Measurements from ENCODE around the gene NMU.
A peak's percentile ranks its signal among the peaks of the same experiment; 100 is the strongest.

The NMU gene

DNA sequence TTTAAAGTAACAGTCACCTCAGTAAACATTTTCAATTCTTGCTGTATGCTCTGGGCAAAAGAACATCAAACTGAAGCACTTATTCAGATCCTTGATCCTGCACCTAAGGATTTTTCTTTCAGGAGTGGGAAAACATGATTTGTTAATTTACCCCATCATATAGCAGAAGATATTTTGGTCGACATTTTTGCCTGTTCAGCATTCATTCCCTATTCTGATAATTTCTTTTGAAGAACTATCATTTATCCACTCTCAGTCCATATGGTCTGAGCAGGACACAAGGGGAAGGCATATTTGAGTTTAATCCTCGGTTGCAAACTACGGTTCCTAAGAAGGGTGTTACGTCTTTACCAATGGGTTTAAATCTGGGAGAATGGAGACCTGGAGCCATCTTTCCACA lies 88.2 kb downstream of the NMU start:
- Histone ChIP-seq H3K9ac (ENCODE audit: low read depth, low read length) (peak overlapping the region; percentile 91), H3K9me3 (ENCODE audit: insufficient read depth, low read length, severe bottlenecking) (no peaks in the 10 kb centered on the region), H3K4me1 (ENCODE audit: insufficient read depth, low read length) (peaks cover 37% of the 10 kb centered on the region), H3K27ac (ENCODE audit: low read length) (peak overlapping the region; percentile 83; the same call in 1 of the 2 replicates), H3K27me3 (ENCODE audit: insufficient read depth, low read length, poor library complexity) (no peaks in the 10 kb centered on the region), H3K36me3 (ENCODE audit: insufficient read depth, low read length) (no peaks in the 10 kb centered on the region; the same call in 1 of the 2 replicates), H3K4me2 (ENCODE audit: insufficient read depth, low read length) (peak overlapping the region; percentile 76), H3K79me2 (ENCODE audit: insufficient read depth, low read length) (peaks cover 37% of the 10 kb centered on the region), H4K20me1 (ENCODE audit: insufficient read depth, low read length) (peaks cover 11% of the 10 kb centered on the region), H3K4me3 (ENCODE audit: low read depth in 1 of 2, low read length in 2 of 2) (peak overlapping the region; percentile 39 to 66; a peak in 3 of 4 replicates), H2AFZ (ENCODE audit: low read depth, low read length) (peak overlapping the region; percentile 81)
- ATAC-seq (ENCODE audit: insufficient read depth, low read depth): no peak
- TF ChIP-seq, protein P1, sequence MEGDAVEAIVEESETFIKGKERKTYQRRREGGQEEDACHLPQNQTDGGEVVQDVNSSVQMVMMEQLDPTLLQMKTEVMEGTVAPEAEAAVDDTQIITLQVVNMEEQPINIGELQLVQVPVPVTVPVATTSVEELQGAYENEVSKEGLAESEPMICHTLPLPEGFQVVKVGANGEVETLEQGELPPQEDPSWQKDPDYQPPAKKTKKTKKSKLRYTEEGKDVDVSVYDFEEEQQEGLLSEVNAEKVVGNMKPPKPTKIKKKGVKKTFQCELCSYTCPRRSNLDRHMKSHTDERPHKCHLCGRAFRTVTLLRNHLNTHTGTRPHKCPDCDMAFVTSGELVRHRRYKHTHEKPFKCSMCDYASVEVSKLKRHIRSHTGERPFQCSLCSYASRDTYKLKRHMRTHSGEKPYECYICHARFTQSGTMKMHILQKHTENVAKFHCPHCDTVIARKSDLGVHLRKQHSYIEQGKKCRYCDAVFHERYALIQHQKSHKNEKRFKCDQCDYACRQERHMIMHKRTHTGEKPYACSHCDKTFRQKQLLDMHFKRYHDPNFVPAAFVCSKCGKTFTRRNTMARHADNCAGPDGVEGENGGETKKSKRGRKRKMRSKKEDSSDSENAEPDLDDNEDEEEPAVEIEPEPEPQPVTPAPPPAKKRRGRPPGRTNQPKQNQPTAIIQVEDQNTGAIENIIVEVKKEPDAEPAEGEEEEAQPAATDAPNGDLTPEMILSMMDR (IDR thresholded peaks at IDR 0.05; ENCODE audit: borderline replicate concordance, extremely low read depth, low read length, poor library complexity, severe bottlenecking): no peak
- no peak for TF ChIP-seq EZH2 (IDR thresholded peaks at IDR 0.05; ENCODE audit: borderline replicate concordance, low read depth, low read length, severe bottlenecking)
- no peak for DNase-seq

- Histone ChIP-seq H3K27me3 (ENCODE audit: insufficient read depth, low read length, poor library complexity) (no peaks in the 10 kb centered on the region), H3K4me1 (ENCODE audit: insufficient read depth, low read length) (peaks cover 40% of the 10 kb centered on the region), H3K79me2 (ENCODE audit: insufficient read depth, low read length) (peaks cover 42% of the 10 kb centered on the region), H3K36me3 (ENCODE audit: insufficient read depth, low read length) (no peaks in the 10 kb centered on the region; the same call in 1 of the 2 replicates), H3K9ac (ENCODE audit: low read depth, low read length) (peak overlapping the region; percentile 91), H2AFZ (ENCODE audit: low read depth, low read length) (peak overlapping the region; percentile 81), H4K20me1 (ENCODE audit: insufficient read depth, low read length) (peaks cover 11% of the 10 kb centered on the region), H3K4me2 (ENCODE audit: insufficient read depth, low read length) (peak overlapping the region; percentile 76), H3K27ac (ENCODE audit: low read length) (peak overlapping the region; percentile 83), H3K9me3 (ENCODE audit: insufficient read depth, low read length, severe bottlenecking) (no peaks in the 10 kb centered on the region), H3K4me3 (ENCODE audit: low read depth in 1 of 2, low read length in 2 of 2) (peak overlapping the region; percentile 39 to 66)
- DNase-seq: no peak
- TF ChIP-seq, protein P1 (IDR thresholded peaks at IDR 0.05; ENCODE audit: borderline replicate concordance, extremely low read depth, low read length, poor library complexity, severe bottlenecking): no peak
- TF ChIP-seq EZH2 (IDR thresholded peaks at IDR 0.05; ENCODE audit: borderline replicate concordance, low read depth, low read length, severe bottlenecking): no peak
- ATAC-seq (ENCODE audit: insufficient read depth, low read depth): no peak; the same call in 1 of the 3 replicates
Measured at GRCh38 chr4:55547466-55547770, 88.7 kb downstream of the NMU start.

DNA sequence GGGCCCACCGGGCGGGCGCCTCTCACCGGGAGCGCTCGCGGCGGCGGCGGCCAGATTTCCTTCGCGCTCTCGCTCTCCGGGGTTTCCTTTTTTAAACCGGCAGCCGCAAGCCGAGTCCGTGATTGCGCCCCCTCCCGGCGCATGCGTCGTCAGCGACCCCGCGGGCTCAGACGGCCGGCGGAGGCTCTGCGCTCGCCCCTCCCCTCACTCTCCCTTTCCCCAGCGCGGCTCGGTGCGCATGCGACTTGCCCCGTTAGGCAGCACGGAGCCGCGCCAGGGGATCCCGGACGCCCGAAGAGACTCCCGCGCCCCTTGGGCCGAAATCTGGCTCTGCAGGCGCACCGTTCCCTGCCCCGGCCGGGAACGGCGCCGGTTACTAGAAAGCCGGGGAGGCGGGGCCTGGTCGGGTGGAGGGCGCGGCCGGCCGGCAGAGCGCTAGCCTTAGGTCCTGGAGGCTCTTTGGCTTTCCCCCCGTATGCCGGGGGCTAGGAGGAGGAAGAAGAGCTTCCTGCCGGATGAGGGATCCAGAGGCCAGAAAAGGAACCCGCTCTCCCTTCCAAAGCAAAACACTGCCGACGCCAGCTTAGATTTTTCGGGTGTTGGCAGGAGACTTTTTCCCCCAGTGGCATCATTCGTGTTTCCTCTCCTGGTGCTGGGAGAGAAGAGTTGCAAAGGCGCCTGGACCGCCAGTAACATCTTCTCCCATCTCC lies 89.2 kb downstream of the NMU start, which contains the start of gene CLOCK:
Gene CLOCK (minus strand): TSS at position 154 of the 710 bp plus-strand sequence. CDS start 64,124 bp downstream, outside the sequence.
- peak; percentile 81 for ATAC-seq (ENCODE audit: insufficient read depth, low read depth)
- TF ChIP-seq EZH2 (IDR thresholded peaks at IDR 0.05; ENCODE audit: borderline replicate concordance, low read depth, low read length, severe bottlenecking): no peak
- TF ChIP-seq, protein P1 (IDR thresholded peaks at IDR 0.05; ENCODE audit: borderline replicate concordance, extremely low read depth, low read length, poor library complexity, severe bottlenecking): peak; percentile 54
- peak within 1 kb of the TSS; percentile 91 for H3K9ac ChIP-seq (ENCODE audit: low read depth, low read length)
- no peaks in the 10 kb centered on the region; the same call in 1 of the 2 replicates for H3K36me3 ChIP-seq (ENCODE audit: insufficient read depth, low read length)
- H3K4me2 ChIP-seq (ENCODE audit: insufficient read depth, low read length): peak within 1 kb of the TSS; percentile 76
- H3K27me3 ChIP-seq (ENCODE audit: insufficient read depth, low read length, poor library complexity): no peaks in the 10 kb centered on the region
- DNase-seq: peak; percentile 87
- peaks cover 40% of the 10 kb centered on the region for H3K4me1 ChIP-seq (ENCODE audit: insufficient read depth, low read length)
- peaks cover 46% of the 10 kb centered on the region for H3K79me2 ChIP-seq (ENCODE audit: insufficient read depth, low read length)
- H4K20me1 ChIP-seq (ENCODE audit: insufficient read depth, low read length): peaks cover 11% of the 10 kb centered on the region
- H3K4me3 ChIP-seq (ENCODE audit: low read depth in 1 of 2, low read length in 2 of 2): peak within 1 kb of the TSS; percentile 66 to 84
- H3K27ac ChIP-seq (ENCODE audit: low read length): peak within 1 kb of the TSS; percentile 83
- peak within 1 kb of the TSS; percentile 81 for H2AFZ ChIP-seq (ENCODE audit: low read depth, low read length)
- H3K9me3 ChIP-seq (ENCODE audit: insufficient read depth, low read length, severe bottlenecking): no peaks in the 10 kb centered on the region
